H9 (cell line): ENCODE data around the gene DISC1. TPM values are rescaled to one million over a fixed set of nuclear protein-coding genes. Genes with fewer than 3 reads are reported as not detected.
"Not testable (repeated sequence)": the region's sequence is repeated elsewhere in the genome, so short reads cannot be mapped to it uniquely, and the experiment has no call there.

Experiments used
- DNase-seq: peaks from one replicate; pipeline ENCODE4 v3.0.0-alpha.2; 2017
- H2AFZ ChIP-seq: one replicate; pipeline ENCODE4 v1.6.1; 2013; ENCODE audit warnings: mild to moderate bottlenecking, low read length, control low read depth, moderate library complexity
- H2AK5ac ChIP-seq: 2 replicates; pipeline ENCODE4 v1.6.1; 2013; ENCODE audit warnings: low read length, control low read depth, mixed read lengths; ENCODE audit not compliant: insufficient read length
- H2BK120ac ChIP-seq: one replicate; pipeline ENCODE4 v1.6.1; 2013; ENCODE audit warnings: low read depth, mild to moderate bottlenecking, low read length, control low read depth, inconsistent platforms; ENCODE audit not compliant: poor library complexity, severe bottlenecking
- H2BK12ac ChIP-seq: 2 replicates; pipeline ENCODE4 v1.6.1; 2013; ENCODE audit warnings: low read length, control low read depth, mixed read lengths, low read depth; ENCODE audit not compliant: insufficient read length
- H2BK15ac ChIP-seq: 2 replicates; pipeline ENCODE4 v1.6.1; 2013; ENCODE audit warnings: low read depth, low read length, control low read depth
- H2BK20ac ChIP-seq: one replicate; pipeline ENCODE4 v1.6.1; 2013; ENCODE audit warnings: low read depth, mild to moderate bottlenecking, low read length, control low read depth, inconsistent platforms; ENCODE audit not compliant: poor library complexity, severe bottlenecking
- H2BK5ac ChIP-seq: 2 replicates; pipeline ENCODE4 v1.6.1; 2013; ENCODE audit warnings: low read length, control low read depth, mixed read lengths; ENCODE audit not compliant: insufficient read length
- H3K14ac ChIP-seq: 2 replicates; pipeline ENCODE4 v1.6.1; 2013; ENCODE audit warnings: low read length, control low read depth; ENCODE audit not compliant: insufficient read depth
- H3K18ac ChIP-seq: 2 replicates; pipeline ENCODE4 v1.6.1; 2013; ENCODE audit warnings: low read depth, mild to moderate bottlenecking, mixed read lengths, low read length, control low read depth; ENCODE audit not compliant: insufficient read length
- H3K23ac ChIP-seq: 2 replicates; pipeline ENCODE4 v1.6.1; 2013; ENCODE audit warnings: low read length, control low read depth, mixed read lengths, low read depth; ENCODE audit not compliant: insufficient read length
- H3K23me2 ChIP-seq: 2 replicates; pipeline ENCODE4 v1.6.1; 2013; ENCODE audit warnings: low read depth, mild to moderate bottlenecking, mixed read lengths, low read length, control low read depth; ENCODE audit not compliant: insufficient read length, poor library complexity, severe bottlenecking
- H3K27ac ChIP-seq: 2 replicates; pipeline ENCODE4 v1.5.1; 2013; ENCODE audit warnings: low read length, control low read depth, mixed read lengths, low read depth; ENCODE audit not compliant: insufficient read length
- H3K27me3 ChIP-seq: 2 replicates; pipeline ENCODE4 v1.6.1; 2013; ENCODE audit warnings: low read length, control low read depth, inconsistent platforms; ENCODE audit not compliant: insufficient read depth
- H3K4ac ChIP-seq: 2 replicates; pipeline ENCODE4 v1.6.1; 2013; ENCODE audit warnings: low read depth, mild to moderate bottlenecking, control low read depth, inconsistent platforms, low read length, moderate library complexity
- H3K4me1 ChIP-seq: 2 replicates; pipeline ENCODE4 v1.6.1; 2013; ENCODE audit warnings: low read length, control low read depth, inconsistent platforms; ENCODE audit not compliant: insufficient read depth
- H3K4me2 ChIP-seq: 2 replicates; pipeline ENCODE4 v1.6.1; 2013; ENCODE audit warnings: low read length, control low read depth, mixed read lengths; ENCODE audit not compliant: insufficient read length, insufficient read depth
- H3K56ac ChIP-seq: 2 replicates; pipeline ENCODE4 v1.6.1; 2013; ENCODE audit warnings: low read depth, mild to moderate bottlenecking, mixed read lengths, low read length, control low read depth; ENCODE audit not compliant: insufficient read length
- H3K79me1 ChIP-seq: 2 replicates; pipeline ENCODE4 v1.6.1; 2013; ENCODE audit warnings: low read depth, mild to moderate bottlenecking, moderate library complexity, low read length, control low read depth, inconsistent platforms; ENCODE audit not compliant: insufficient read depth, poor library complexity, severe bottlenecking
- H3K79me2 ChIP-seq: 2 replicates; pipeline ENCODE4 v1.6.1; 2013; ENCODE audit warnings: low read length, control low read depth, inconsistent platforms; ENCODE audit not compliant: insufficient read depth
- H3K9ac ChIP-seq: 2 replicates; pipeline ENCODE4 v1.6.1; 2013; ENCODE audit warnings: low read length, control low read depth, mixed read lengths; ENCODE audit not compliant: insufficient read length; ENCODE audit errors: extremely low read depth
- H3K9me3 ChIP-seq: one replicate; pipeline ENCODE4 v1.6.1; 2013; ENCODE audit warnings: low read depth, low read length, inconsistent platforms; ENCODE audit not compliant: control insufficient read depth
- H3T11ph ChIP-seq: one replicate; pipeline ENCODE4 v1.6.1; 2013; ENCODE audit warnings: mild to moderate bottlenecking, low read length, control low read depth, inconsistent platforms
- H4K20me1 ChIP-seq: one replicate; pipeline ENCODE4 v1.6.1; 2013; ENCODE audit not compliant: control insufficient read depth, insufficient read length, insufficient read depth
- H4K5ac ChIP-seq: 2 replicates; pipeline ENCODE4 v1.6.1; 2013; ENCODE audit warnings: low read depth, mild to moderate bottlenecking, mixed read lengths, low read length, control low read depth; ENCODE audit not compliant: insufficient read length
- H4K8ac ChIP-seq: replicated peaks from 2 replicates; pipeline ENCODE4 v1.6.1; 2013; ENCODE audit warnings: low read length, control low read depth, mixed read lengths, low read depth; ENCODE audit not compliant: insufficient read length
- H4K91ac ChIP-seq: 2 replicates; pipeline ENCODE4 v1.6.1; 2013; ENCODE audit warnings: low read depth, mild to moderate bottlenecking, moderate library complexity, mixed read lengths, low read length, control low read depth; ENCODE audit not compliant: insufficient read length
- H3K27ac Mint-ChIP-seq, 3 experiments: 2 replicates in 2 of 3; 3 replicates in 1 of 3; pipeline ENCODE4 v1.8.0; 2020 to 2021; ENCODE audit warnings: mixed read lengths in 3 of 3, mild to moderate bottlenecking in 1 of 3, moderate library complexity in 1 of 3
- H3K27me3 Mint-ChIP-seq: 2 replicates; pipeline ENCODE4 v1.8.0; 2021; ENCODE audit warnings: low read depth, mild to moderate bottlenecking, moderate library complexity, mixed read lengths
- H3K36me3 Mint-ChIP-seq, 3 experiments: 2 replicates in 2 of 3; 3 replicates in 1 of 3; pipeline ENCODE4 v1.8.0; 2020 to 2021; ENCODE audit warnings: low read depth in 3 of 3, mixed read lengths in 3 of 3; ENCODE audit not compliant: insufficient read depth in 1 of 3
- H3K4me1 Mint-ChIP-seq, 2 experiments: 2 replicates each; pipeline ENCODE4 v1.8.0; 2020; ENCODE audit warnings: mixed read lengths in 2 of 2
- H3K4me3 Mint-ChIP-seq, 2 experiments: 2 replicates in 1 of 2; 3 replicates in 1 of 2; pipeline ENCODE4 v1.8.0; 2020 to 2021; ENCODE audit warnings: mild to moderate bottlenecking in 2 of 2, mixed read lengths in 2 of 2, moderate library complexity in 1 of 2
- H3K9me3 Mint-ChIP-seq, 2 experiments: 2 replicates in 1 of 2; 3 replicates in 1 of 2; pipeline ENCODE4 v1.8.0; 2020; ENCODE audit warnings: mild to moderate bottlenecking in 2 of 2, mixed read lengths in 2 of 2, moderate library complexity in 1 of 2
- CTCF ChIP-seq: fragments of 200-600 bp; sonication (generic); conservative IDR thresholded peaks from 3 replicates; pipeline ENCODE4 v1.8.0; 2021; ENCODE audit warnings: antibody characterized with exemption, mild to moderate bottlenecking
- WGBS: extraction: QIAGEN DNeasy Blood & Tissue Kit; methylation state at CpG from one replicate; pipeline ENCODE4 v1.1.7; 2013; ENCODE audit warnings: missing lambda C conversion rate, low lambda C conversion rate, mixed read lengths; ENCODE audit not compliant: insufficient read length; ENCODE audit errors: extremely low coverage; 5-methylcytosine and 5-hydroxymethylcytosine counted together
- total RNA-seq: library from RNA; stranded (reverse); gene quantifications from 2 replicates; pipeline ENCODE4 v1.2.1, GENCODE V29; 2021

DISC1 gene
- total RNA-seq, 1 experiment from 2014 or later = 2.5 TPM

GRCh38 chr1:231969076-231969475 lies 342.5 kb downstream of the DISC1 start:
- Mint-ChIP-seq H3K4me1 (peaks cover 2 to 14% of the 10 kb centered on the region in 2 experiments; a peak in 3 of 4 replicates), H3K9me3 (no peaks in the 10 kb centered on the region; a peak in 1 of 5 replicates), H3K27ac (no peak overlapping the region), H3K27me3 (peaks cover 5% of the 10 kb centered on the region), H3K4me3 (no peak overlapping the region), H3K36me3 (no peaks in the 10 kb centered on the region)
- Histone ChIP-seq H3T11ph (no peak overlapping the region), H2BK5ac (no peak overlapping the region), H4K8ac (no peak overlapping the region), H3K9me3 (no peaks in the 10 kb centered on the region), H3K4me1 (peaks cover 2% of the 10 kb centered on the region; the same call in 1 of the 2 replicates), H2BK12ac (no peak overlapping the region), H2BK15ac (no peak overlapping the region), H3K14ac (no peak overlapping the region), H3K56ac (no peak overlapping the region), H3K4me2 (no peak overlapping the region), H4K5ac (no peak overlapping the region), H4K91ac (no peak overlapping the region), H2AFZ (no peak overlapping the region), H3K23ac (no peak overlapping the region), H3K27me3 (no peaks in the 10 kb centered on the region), H3K4ac (no peak overlapping the region), H3K18ac (no peak overlapping the region), H3K23me2 (no peaks in the 10 kb centered on the region), H3K79me2 (no peaks in the 10 kb centered on the region), H4K20me1 (no peaks in the 10 kb centered on the region), H2BK120ac (no peak overlapping the region), H3K9ac (no peak overlapping the region), H3K27ac (no peak overlapping the region), H3K79me1 (no peaks in the 10 kb centered on the region), H2BK20ac (no peak overlapping the region), H2AK5ac (no peak overlapping the region)
- no CpG with 5 or more reads among the region's 1 CpG for WGBS
- no peak for DNase-seq
- no peak for TF ChIP-seq CTCF

DNA sequence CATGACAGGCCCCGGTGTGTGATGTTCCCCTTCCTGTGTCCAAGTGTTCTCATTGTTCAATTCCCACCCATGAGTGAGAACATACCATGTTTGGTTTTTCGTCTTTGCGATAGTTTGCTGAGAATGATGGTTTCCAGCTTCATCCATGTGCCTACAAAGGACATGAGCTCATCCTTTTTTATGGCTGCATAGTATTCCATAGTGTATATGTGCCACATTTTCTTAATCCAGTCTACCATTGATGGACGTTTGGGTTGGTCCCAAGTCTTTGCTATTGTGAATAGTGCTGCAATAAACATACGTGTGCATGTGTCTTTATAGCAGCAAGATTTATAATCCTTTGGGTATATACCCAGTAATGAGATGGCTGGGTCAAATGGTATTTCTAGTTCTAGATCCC lies 343.2 kb downstream of the DISC1 start:
- H3K4ac ChIP-seq, H3K27me3 Mint-ChIP-seq, H3K9ac ChIP-seq, H3K4me3 Mint-ChIP-seq, H3K4me1 ChIP-seq, H4K8ac ChIP-seq, H3K79me2 ChIP-seq, H3K9me3 ChIP-seq, DNase-seq, H3K9me3 Mint-ChIP-seq, H2AK5ac ChIP-seq, H3K4me2 ChIP-seq, H3K23ac ChIP-seq, H3K56ac ChIP-seq, H3K23me2 ChIP-seq, H4K20me1 ChIP-seq, H3K4me1 Mint-ChIP-seq, H3K27ac ChIP-seq, H2BK120ac ChIP-seq, H2BK15ac ChIP-seq, H3K14ac ChIP-seq, H4K5ac ChIP-seq, H3K79me1 ChIP-seq, H3K27ac Mint-ChIP-seq, H3K18ac ChIP-seq, H2BK5ac ChIP-seq, H3K36me3 Mint-ChIP-seq, H4K91ac ChIP-seq, H3T11ph ChIP-seq, H3K27me3 ChIP-seq, H2BK12ac ChIP-seq, H2BK20ac ChIP-seq, H2AFZ ChIP-seq: not testable (repeated sequence)
- no CpG with 5 or more reads among the region's 5 CpGs for WGBS
